NCI-H1930 (cell line): ENCODE data around the gene LAMB3.
A peak's percentile ranks its signal among the peaks of the same experiment; 100 is the strongest.

Experiments used
- DNase-seq, 2 experiments: peaks; one replicate each; lab custom pipeline; 2025; lab: John Stamatoyannopoulos, UW

Gene LAMB3

DNA sequence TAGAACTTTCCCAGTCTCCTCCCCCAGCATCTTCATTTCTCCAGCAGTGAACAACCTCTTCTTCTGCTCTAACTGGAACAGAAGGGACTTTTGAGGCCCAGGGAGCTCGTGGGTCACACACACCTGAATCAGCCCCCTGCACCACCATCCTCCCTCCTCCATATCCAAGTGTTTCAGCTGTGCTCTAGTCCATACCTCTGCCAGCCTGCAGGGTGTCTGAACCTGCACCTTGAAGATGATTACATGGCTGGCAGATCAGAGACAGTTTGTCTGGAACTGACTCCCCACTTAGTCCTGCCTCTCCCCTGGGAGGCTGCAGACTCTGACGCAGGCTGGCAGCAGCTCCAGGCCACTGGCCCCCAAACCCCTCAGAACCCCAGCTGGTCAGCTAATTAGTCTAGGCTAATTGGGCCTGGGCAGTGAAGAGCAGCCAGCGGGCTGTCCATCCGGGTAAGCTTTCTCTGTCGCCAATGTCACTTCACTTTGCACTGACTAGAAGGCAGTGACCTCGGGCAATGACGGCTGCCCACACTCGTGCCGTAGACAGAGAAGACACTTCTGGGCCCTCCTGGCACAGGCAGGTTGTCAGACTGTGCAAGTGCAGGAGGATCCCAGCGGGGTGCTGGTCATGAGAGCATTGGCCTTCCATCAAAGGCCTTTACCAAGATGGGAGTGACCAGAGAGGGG lies 56.5 kb downstream of the LAMB3 start:
- DNase-seq = no peak

GRCh38 chr1:209595028-209595427 lies 57.2 kb downstream of the LAMB3 start:
- DNase-seq = no peak

GRCh38 chr1:209594440-209594839 lies 57.8 kb downstream of the LAMB3 start:
- no peak for DNase-seq

DNA sequence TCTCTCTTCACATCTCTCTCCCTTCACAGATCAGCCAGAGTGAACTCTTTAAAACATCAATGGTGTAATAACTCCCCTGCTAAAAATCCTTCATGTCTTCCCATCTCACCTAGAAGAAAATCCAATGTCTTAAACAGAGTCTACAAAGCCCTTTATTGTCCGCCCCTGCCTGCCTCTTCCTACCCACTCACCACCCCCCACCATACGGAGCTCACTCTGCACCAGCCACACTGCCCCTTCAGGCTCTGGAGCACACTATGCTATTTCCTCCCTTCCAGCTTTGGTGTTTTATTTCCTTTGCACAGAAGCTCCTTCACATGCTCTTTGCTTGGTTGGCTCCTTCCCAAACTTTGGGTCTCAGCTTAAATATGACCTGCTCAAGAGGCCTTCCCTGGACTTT lies 58.5 kb downstream of the LAMB3 start:
- no peak for DNase-seq

DNA sequence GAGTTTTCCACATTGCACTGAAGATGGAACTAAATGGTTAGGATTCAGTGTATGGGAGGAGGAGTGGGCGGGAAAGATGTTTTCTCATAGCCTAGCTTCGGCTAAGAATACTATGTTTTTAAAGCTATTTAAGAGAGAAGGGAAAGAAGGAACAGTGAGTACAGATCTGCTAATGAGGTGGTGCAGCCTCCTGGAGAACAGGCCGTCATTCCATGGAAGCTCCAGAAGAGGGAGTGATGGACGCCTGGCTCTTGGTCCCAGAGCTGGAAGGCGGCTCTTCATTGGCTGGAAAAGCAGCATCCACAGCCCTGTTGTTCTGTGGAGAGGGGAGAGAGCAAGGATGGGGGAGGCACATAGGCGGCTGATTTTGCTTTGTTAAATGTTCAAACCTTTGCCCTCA lies 61.8 kb downstream of the LAMB3 start:
- DNase-seq = no peak

DNA sequence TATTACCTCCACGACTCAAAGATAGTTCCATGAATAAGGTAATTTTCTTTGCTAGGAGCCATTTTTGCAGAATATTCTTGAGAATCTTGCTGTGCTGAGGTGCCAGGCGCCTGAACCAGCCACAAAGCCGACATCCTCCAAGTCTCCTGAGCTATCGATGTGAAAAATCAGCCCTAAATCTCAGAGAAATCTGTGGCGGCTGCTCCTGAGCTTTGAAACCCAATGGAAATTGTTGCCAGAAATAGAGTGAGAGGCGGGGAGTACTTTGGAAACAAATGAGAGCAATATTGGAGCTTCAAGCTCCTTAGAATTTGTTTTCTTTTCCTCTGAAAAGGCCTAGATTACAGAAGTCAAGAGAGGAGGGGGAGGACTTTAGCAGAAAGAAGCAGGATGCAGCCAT lies 62.4 kb downstream of the LAMB3 start:
- no peak for DNase-seq

DNA sequence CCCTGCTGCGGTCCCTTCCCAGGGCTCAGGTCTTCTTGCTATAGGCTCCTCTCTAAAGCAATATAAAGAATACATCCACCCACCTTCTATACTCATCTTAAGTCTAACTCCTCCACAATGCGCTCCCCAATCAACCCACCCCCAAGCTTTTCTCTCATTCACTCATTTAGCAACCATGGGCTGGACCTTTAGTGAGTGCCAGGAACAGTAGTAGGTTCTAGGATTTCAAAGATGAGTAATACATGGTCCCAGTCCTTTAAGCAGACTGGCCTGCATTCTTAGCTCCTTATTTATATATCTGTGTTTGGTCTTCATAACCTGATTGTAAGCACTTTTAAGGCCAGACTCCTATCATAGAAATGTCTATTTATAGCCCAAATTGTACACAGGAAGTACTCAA lies 62.8 kb downstream of the LAMB3 start:
- DNase-seq = no peak

- no peak for DNase-seq
Measured at GRCh38 chr1:209587789-209588188, 64.4 kb downstream of the LAMB3 start.

DNA sequence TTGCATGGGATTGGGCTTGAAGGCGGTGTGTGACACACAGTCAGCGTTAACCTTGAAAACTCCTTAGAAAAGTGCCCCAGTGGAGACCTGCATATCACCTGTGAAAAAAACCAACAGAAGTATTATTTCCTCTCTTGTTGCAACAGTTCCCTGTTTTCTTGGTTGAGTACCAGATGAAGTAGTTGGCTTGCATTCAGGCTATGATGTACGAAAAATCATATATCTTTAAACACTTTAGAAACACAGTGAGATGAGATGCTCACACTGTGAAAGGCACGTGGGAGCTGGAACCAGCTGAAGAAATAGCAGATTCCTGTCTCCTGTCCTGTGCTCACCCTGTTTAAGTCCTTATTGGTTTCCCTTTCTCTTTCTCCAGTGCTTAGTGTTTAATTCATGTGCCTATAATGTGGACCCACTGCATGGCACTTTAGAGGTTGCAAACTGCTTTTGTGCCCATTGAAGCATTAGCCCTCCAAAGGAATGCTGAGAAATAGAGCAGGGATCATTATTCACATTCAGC lies 65.9 kb downstream of the LAMB3 start:
- no peak for DNase-seq

- peak in 1 of 2 experiments; percentile 30 for DNase-seq
Measured at GRCh38 chr1:209585672-209586071, 66.6 kb downstream of the LAMB3 start.

GRCh38 chr1:209585197-209585596 lies 67.0 kb downstream of the LAMB3 start:
- DNase-seq = no peak

DNA sequence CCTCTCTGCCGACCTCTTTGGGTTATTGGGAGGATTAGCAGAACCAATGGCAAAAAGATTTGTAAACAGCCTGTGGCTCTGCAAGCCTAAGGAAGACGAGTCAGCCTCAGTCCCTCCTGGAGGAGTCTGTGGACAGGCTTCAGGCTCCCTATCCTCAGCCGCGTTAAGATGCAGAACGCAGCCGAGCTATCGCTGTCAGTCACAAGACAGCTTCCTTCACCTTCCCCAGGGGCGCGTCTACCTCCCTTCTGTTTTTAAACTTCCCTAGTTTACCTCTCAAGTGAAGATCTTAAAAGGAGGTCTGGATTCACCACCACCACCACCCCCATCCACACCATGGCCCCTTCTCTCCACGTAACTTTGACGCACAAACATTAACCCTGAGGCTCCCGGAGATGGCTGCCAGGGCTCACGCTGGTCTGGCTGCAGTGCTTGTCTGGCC lies 68.0 kb downstream of the LAMB3 start:
- DNase-seq = no peak

DNA sequence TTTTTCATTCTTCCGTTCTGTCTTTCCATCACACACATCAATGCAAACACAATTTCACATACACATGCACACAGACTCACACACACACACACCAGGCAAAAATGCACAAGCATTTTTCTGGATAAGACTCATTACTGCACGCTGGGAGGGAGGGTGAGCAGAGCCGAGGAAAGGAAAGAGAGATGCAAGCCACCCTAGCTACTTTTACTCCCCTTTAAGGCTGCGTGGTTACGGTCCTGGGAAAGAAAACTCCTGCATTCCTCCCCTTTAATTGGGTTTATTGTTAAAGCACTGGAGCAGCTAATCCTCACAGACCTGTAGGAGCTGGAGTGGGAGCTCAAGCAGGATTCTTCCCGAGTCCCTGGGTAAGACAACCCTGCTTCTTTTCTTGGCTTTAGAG lies 68.8 kb downstream of the LAMB3 start, which contains the start of gene CAMK1G:
Gene CAMK1G (plus strand): TSS at position 307 of the 400 bp plus-strand sequence. CDS start 11,270 bp downstream, outside the sequence.
- DNase-seq = no peak

GRCh38 chr1:209580577-209580976 lies 71.6 kb downstream of the LAMB3 start:
- no peak for DNase-seq

- DNase-seq = no peak
Measured at GRCh38 chr1:209577346-209577745, 74.9 kb downstream of the LAMB3 start.

DNA sequence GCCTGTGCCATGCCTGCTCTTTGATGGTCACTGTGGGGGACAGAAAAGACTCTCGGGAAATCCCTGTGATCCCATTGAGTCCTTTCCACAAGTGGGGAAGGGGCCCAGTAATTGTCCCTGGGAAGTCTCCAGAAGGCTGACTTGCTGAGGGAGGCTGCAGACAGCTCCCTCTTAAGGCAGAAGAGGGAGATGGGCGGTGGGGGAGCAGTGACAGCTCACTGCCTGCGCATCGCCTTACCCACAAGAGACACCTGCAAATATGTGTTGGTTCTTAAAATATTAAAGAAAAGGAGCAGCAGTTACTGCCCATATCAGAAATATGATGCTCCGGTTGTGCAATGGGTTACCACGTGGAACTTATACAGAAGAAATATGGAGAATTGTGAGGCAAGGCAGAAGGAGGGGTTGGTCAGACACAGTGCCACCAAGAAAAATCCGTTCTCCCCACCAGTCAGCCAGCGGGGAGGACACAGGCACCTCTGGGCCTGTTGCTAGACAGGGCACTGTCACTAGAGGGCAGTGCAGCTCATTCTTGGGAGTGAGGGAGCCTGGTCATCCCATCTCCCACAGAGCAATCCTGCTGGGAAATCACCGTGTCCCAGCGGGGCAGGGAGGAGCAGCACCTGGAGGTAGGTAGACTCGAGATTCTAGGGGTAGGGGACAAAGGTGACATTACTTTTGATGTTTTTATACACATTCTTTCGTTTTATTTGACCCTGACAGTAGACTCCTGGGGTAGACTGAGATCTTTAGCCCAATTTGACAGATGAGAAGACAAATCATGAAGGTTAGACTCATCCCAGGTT lies 75.6 kb downstream of the LAMB3 start:
- peak; percentile 7 to 54 for DNase-seq

DNA sequence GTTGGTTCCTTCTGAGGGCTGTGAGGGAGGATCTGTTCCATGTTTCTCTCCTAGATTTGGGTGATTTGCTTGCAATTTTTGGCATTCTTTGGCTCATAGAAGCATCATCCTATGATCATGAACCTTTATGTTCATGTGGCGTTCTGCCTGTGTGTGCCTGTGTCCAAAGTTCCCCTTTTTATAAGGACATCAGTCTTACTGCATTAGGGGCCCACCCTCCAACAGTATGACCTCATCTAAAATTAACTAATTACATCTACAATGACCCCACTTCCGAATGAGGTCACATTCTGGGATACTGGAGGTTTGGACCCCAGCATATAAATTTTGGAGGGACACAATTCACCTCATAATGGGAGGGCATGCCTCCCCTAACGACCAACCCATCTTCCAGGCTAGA lies 81.5 kb downstream of the LAMB3 start:
- no peak for DNase-seq

- peak; percentile 70 to 73 for DNase-seq
Measured at GRCh38 chr1:209569455-209570207, 82.6 kb downstream of the LAMB3 start.

- DNase-seq = no peak
Measured at GRCh38 chr1:209567698-209568175, 84.5 kb downstream of the LAMB3 start.

GRCh38 chr1:209565759-209566678 lies 86.2 kb downstream of the LAMB3 start:
- peak; percentile 58 to 81 for DNase-seq
